Activated CD8-positive, alpha-beta T cell treated with anti-CD3 and anti-CD28 coated beads, Interleukin-2, amount 10 ng/mL, durations not matched to agents 7 days and 5 days (primary cell): ENCODE measurements around the gene ROS1. TPM values are rescaled to one million over a fixed set of nuclear protein-coding genes. Genes with fewer than 3 reads are reported as not detected.
A peak's percentile ranks its signal among the peaks of the same experiment; 100 is the strongest.
"Not testable (repeated sequence)": the region's sequence is repeated elsewhere in the genome, so short reads cannot be mapped to it uniquely, and the experiment has no call there.

Experiments used
- ATAC-seq: fragments of 150-1000 bp; cut with Tn5 transposase; one replicate; pipeline ENCODE4 v1.10.0; 2021; ENCODE audit warnings: moderate library complexity
- CTCF ChIA-PET: fragments of 350-600 bp; sonication (Branson Sonifier 250); formaldehyde crosslinking; loops from one replicate; lab custom pipeline; 2021; ENCODE audit warnings: antibody characterized with exemption; lab: Charles Lee
- POLR2A ChIA-PET: fragments of 350-600 bp; sonication (Branson Sonifier 250); formaldehyde crosslinking; loops from one replicate; lab custom pipeline; 2021; ENCODE audit warnings: antibody characterized with exemption; lab: Charles Lee
- DNase-seq: peaks from one replicate; pipeline ENCODE4 v3.0.0-alpha.2; 2020
- H3K27ac Mint-ChIP-seq: one replicate; pipeline ENCODE4 v1.8.0; 2021; ENCODE audit warnings: mild to moderate bottlenecking, mixed read lengths
- H3K27me3 Mint-ChIP-seq: one replicate; pipeline ENCODE4 v1.8.0; 2021; ENCODE audit warnings: low read depth, mixed read lengths
- H3K36me3 Mint-ChIP-seq: one replicate; pipeline ENCODE4 v1.8.0; 2021; ENCODE audit warnings: low read depth, mixed read lengths
- H3K4me1 Mint-ChIP-seq: one replicate; pipeline ENCODE4 v1.8.0; 2021; ENCODE audit warnings: low read depth, mixed read lengths
- H3K4me3 Mint-ChIP-seq: one replicate; pipeline ENCODE4 v1.8.0; 2021; ENCODE audit warnings: mild to moderate bottlenecking, mixed read lengths
- H3K9me3 Mint-ChIP-seq: one replicate; pipeline ENCODE4 v1.8.0; 2022; ENCODE audit warnings: mixed read lengths; ENCODE audit not compliant: insufficient read depth
- total RNA-seq, 2 experiments: library from RNA; stranded (reverse); gene quantifications; one replicate each; pipeline ENCODE4 v1.2.3, GENCODE V29; 2021

ROS1 gene
- total RNA-seq, 2 experiments from 2014 or later: not detected

- CTCF ChIA-PET: interaction anchor here (1.7 to 2.7 kb wide), 3 partner anchors 19 to 148 kb away, joined by 3 to 8 read pairs (median 6); no protein-coding TSS in a partner anchor
- Mint-ChIP-seq H3K9me3 (no peaks in the 10 kb centered on the region), H3K27me3 (peaks cover 13% of the 10 kb centered on the region), H3K36me3 (no peaks in the 10 kb centered on the region), H3K27ac (no peak overlapping the region), H3K4me1 (no peaks in the 10 kb centered on the region), H3K4me3 (no peak overlapping the region)
- ATAC-seq: no peak
- DNase-seq: no peak
- POLR2A ChIA-PET: interaction anchor here (0.8 kb wide), 1 partner anchor 146 kb away, joined by 3 read pairs; the partner anchor contains the start of gene GOPC
Measured at GRCh38 chr6:117456998-117457397, 31.3 kb upstream of the ROS1 start.

DNA sequence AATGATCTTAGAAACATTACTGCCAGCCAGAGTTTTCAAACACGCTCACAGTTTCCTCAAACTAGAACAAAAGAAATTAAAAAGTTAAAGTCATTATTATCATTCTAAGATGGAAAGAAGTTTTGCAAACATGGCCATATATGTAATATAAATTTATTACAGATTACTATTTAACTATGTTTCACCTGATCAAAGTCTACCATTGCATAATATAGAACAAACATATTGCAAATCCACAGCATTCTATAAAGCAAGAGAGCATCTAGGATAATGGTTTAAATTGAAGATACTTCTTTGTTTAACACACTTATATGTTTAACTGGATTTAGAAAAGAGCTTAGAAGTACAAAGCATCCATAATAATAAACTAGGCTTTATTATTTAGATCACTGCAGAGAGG is 30.5 kb upstream of the ROS1 start:
- H3K27me3 Mint-ChIP-seq: peaks cover 13% of the 10 kb centered on the region
- ChIA-PET POLR2A (interaction anchor here (0.8 kb wide), 1 partner anchor 146 kb away, joined by 3 read pairs; the partner anchor contains the start of gene GOPC), CTCF (interaction anchor here (0.6 to 2.7 kb wide), 3 partner anchors 100 to 157 kb away, joined by 5 to 8 read pairs (median 6); no protein-coding TSS in a partner anchor)
- ATAC-seq: no peak
- no peak overlapping the region for H3K27ac Mint-ChIP-seq
- H3K9me3 Mint-ChIP-seq: no peaks in the 10 kb centered on the region
- H3K4me1 Mint-ChIP-seq: no peaks in the 10 kb centered on the region
- no peak overlapping the region for H3K4me3 Mint-ChIP-seq
- H3K36me3 Mint-ChIP-seq: no peaks in the 10 kb centered on the region
- no peak for DNase-seq

GRCh38 chr6:117451671-117452070 is 25.9 kb upstream of the ROS1 start:
- POLR2A ChIA-PET: no interaction called here
- DNase-seq (no peak), ATAC-seq (no peak)
- H3K9me3 Mint-ChIP-seq: no peaks in the 10 kb centered on the region
- H3K36me3 Mint-ChIP-seq: no peaks in the 10 kb centered on the region
- H3K27ac Mint-ChIP-seq: no peak overlapping the region
- H3K4me1 Mint-ChIP-seq: peaks cover 1% of the 10 kb centered on the region
- no peak overlapping the region for H3K4me3 Mint-ChIP-seq
- CTCF ChIA-PET: interaction anchor here (1.1 to 6.2 kb wide), 3 partner anchors 14 to 154 kb away, joined by 3 to 153 read pairs (median 88); no protein-coding TSS in a partner anchor
- H3K27me3 Mint-ChIP-seq: peaks cover 26% of the 10 kb centered on the region

- ATAC-seq: no peak
- no peaks in the 10 kb centered on the region for H3K9me3 Mint-ChIP-seq
- H3K27ac Mint-ChIP-seq: no peak overlapping the region
- peaks cover 1% of the 10 kb centered on the region for H3K4me1 Mint-ChIP-seq
- H3K36me3 Mint-ChIP-seq: no peaks in the 10 kb centered on the region
- POLR2A ChIA-PET: interaction anchor here (1.0 kb wide), 1 partner anchor 153 kb away, joined by 8 read pairs; the partner anchor contains the start of gene GOPC
- H3K27me3 Mint-ChIP-seq: peaks cover 33% of the 10 kb centered on the region
- CTCF ChIA-PET: interaction anchor here (0.6 to 6.2 kb wide), 32 partner anchors 10 to 249 kb away, joined by 3 to 153 read pairs (median 4); partner anchors contain the start of genes DCBLD1, GOPC and ROS1
- DNase-seq: peak; percentile 73
- H3K4me3 Mint-ChIP-seq: no peak overlapping the region
Measured at GRCh38 chr6:117449549-117450439, 24.1 kb upstream of the ROS1 start.

GRCh38 chr6:117448732-117449485 is 23.2 kb upstream of the ROS1 start:
- ChIA-PET CTCF (interaction anchor here (1.0 to 6.2 kb wide), 19 partner anchors 11 to 166 kb away, joined by 3 to 153 read pairs (median 6); partner anchors contain the start of genes DCBLD1 and GOPC), POLR2A (interaction anchor here (0.6 kb wide), 1 partner anchor 801 kb away, joined by 3 read pairs; no protein-coding TSS in a partner anchor)

GRCh38 chr6:117448011-117448410 is 22.3 kb upstream of the ROS1 start:
- Mint-ChIP-seq H3K36me3 (no peaks in the 10 kb centered on the region), H3K4me3 (no peak overlapping the region), H3K9me3 (no peaks in the 10 kb centered on the region), H3K4me1 (peaks cover 1% of the 10 kb centered on the region), H3K27me3 (peaks cover 40% of the 10 kb centered on the region), H3K27ac (no peak overlapping the region)
- CTCF ChIA-PET: interaction anchor here (2.9 to 6.2 kb wide), 3 partner anchors 17 to 158 kb away, joined by 13 to 153 read pairs (median 88); no protein-coding TSS in a partner anchor
- no peak for ATAC-seq
- DNase-seq: no peak
- POLR2A ChIA-PET: interaction anchor here (0.6 kb wide), 1 partner anchor 802 kb away, joined by 3 read pairs; no protein-coding TSS in a partner anchor

More at GRCh38 chr6:117448732-117449485, 23.2 kb upstream of the ROS1 start:
- Mint-ChIP-seq H3K27ac (no peak overlapping the region), H3K4me3 (no peak overlapping the region), H3K4me1 (peaks cover 1% of the 10 kb centered on the region), H3K36me3 (no peaks in the 10 kb centered on the region), H3K9me3 (no peaks in the 10 kb centered on the region), H3K27me3 (peaks cover 37% of the 10 kb centered on the region)
- no peak for ATAC-seq
- DNase-seq: no peak

GRCh38 chr6:117446861-117447260 is 21.1 kb upstream of the ROS1 start:
- DNase-seq: no peak
- Mint-ChIP-seq H3K36me3 (no peaks in the 10 kb centered on the region), H3K4me1 (peaks cover 1% of the 10 kb centered on the region), H3K27me3 (peaks cover 46% of the 10 kb centered on the region), H3K9me3 (no peaks in the 10 kb centered on the region), H3K4me3 (no peak overlapping the region), H3K27ac (no peak overlapping the region)
- ATAC-seq: no peak
- CTCF ChIA-PET: interaction anchor here (6.2 kb wide), 1 partner anchor 106 kb away, joined by 153 read pairs; no protein-coding TSS in a partner anchor
- POLR2A ChIA-PET: no interaction called here

GRCh38 chr6:117444600-117444999 is 18.9 kb upstream of the ROS1 start:
- DNase-seq (no peak), ATAC-seq (no peak)
- Mint-ChIP-seq H3K4me3 (no peak overlapping the region), H3K9me3 (no peaks in the 10 kb centered on the region), H3K36me3 (no peaks in the 10 kb centered on the region), H3K4me1 (no peaks in the 10 kb centered on the region), H3K27ac (no peak overlapping the region), H3K27me3 (peaks cover 45% of the 10 kb centered on the region)
- ChIA-PET POLR2A (no interaction called here), CTCF (interaction anchor here (1.2 to 1.3 kb wide), 2 partner anchors 159 to 161 kb away, joined by 4 read pairs; no protein-coding TSS in a partner anchor)

DNA sequence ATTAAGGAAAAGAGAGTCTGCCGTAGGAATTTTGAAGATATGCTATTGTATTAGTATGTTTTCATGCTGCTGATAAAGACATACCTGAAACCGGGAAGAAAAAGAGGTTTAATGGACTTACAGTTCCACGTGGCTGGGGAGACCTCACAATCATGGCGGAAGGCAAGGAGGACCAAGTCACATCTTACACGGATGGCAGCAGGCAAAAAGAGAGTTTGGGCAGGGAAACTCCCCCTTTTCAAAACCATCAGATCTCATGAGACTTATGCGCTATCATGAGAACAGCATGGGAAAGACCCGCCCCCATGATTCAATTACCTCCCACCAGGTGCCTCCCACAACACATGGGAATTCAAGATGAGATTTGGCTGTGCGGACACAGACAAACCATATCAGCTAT is 16.6 kb upstream of the ROS1 start:
- ATAC-seq, CTCF ChIA-PET, H3K36me3 Mint-ChIP-seq, H3K9me3 Mint-ChIP-seq, H3K4me1 Mint-ChIP-seq, H3K27ac Mint-ChIP-seq, DNase-seq, POLR2A ChIA-PET, H3K4me3 Mint-ChIP-seq: not testable (repeated sequence)
- peaks cover 31% of the 10 kb centered on the region for H3K27me3 Mint-ChIP-seq

DNA sequence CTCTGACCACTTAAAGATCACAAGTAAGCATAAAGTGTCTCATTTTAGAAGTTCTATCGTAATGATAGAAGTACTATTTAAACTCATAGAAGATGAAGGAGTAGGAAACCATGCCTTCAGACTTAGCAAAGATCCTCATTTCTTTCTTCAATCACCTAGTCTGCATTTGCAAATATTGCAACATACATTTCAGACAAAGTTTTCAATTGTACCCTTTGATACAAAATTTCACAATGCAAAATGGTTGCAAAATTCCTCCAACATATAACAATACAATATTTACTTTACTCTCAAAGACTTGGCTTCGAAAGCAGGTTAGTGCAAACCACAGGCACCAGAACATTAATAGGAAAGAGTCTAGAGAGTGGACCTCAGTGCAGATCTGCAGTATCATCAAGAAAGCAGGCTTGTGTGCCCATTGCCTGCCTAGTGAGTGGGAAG is 16.1 kb upstream of the ROS1 start:
- ATAC-seq: no peak
- peaks cover 30% of the 10 kb centered on the region for H3K27me3 Mint-ChIP-seq
- H3K9me3 Mint-ChIP-seq: no peaks in the 10 kb centered on the region
- no peak overlapping the region for H3K4me3 Mint-ChIP-seq
- H3K4me1 Mint-ChIP-seq: no peaks in the 10 kb centered on the region
- H3K36me3 Mint-ChIP-seq: no peaks in the 10 kb centered on the region
- ChIA-PET CTCF (no interaction called here), POLR2A (no interaction called here)
- no peak overlapping the region for H3K27ac Mint-ChIP-seq
- no peak for DNase-seq
